GM19463 (cell line): ENCODE measurements around the gene FAM13B.
"Not testable (repeated sequence)": the region's sequence is repeated elsewhere in the genome, so short reads cannot be mapped to it uniquely, and the experiment has no call there.

Experiments
- ATAC-seq: cut with Tn5 transposase; IDR thresholded peaks from one replicate; pipeline ENCODE4 v1.9.1; 2021; ENCODE audit warnings: mild to moderate bottlenecking, moderate library complexity; ENCODE audit not compliant: unreplicated experiment

FAM13B gene

GRCh38 chr5:138035605-138036537 lies 3.0 kb upstream of the FAM13B start:
- ATAC-seq: peak; percentile 34

DNA sequence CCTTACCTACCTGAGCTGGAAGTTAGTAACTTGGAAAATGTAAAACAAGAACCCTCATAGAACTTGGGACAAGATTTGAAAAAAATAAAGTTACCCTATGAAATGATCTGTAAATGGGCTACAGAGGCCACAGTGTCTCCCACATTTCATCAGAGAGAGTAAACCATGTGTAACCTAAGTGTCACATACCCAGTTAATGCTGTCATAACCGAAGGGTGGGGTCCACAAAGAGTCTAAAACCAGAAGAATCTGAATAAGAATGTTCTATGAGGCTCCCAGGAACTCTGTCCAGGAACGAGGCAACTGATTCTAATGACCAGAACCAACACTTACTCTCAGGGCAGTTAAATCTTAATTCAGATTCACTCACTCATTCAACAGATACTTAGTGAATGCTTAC lies 1.0 kb upstream of the FAM13B start:
- ATAC-seq: no peak

DNA sequence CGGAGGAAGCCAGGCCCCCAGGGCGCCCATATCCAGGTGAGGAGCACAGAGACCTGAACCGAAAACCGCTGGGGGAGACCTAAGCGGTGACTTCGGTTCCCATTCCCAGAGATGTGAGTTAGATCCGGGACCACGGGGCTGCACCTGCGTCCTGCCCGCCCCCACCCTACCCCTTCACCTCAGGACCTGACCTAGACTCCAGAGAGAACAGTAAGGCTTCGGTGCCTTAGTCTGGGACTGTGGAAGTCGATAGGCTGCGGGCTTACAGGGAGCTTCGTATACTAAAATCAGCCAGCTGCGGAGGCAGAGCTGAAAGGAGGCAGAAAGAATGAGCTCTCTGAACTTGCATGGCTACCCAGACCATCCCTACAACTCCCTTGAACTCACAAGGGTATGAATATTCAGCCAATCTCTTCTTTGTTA lies 518 bp upstream of the FAM13B start:
- ATAC-seq: peak; percentile 11

DNA sequence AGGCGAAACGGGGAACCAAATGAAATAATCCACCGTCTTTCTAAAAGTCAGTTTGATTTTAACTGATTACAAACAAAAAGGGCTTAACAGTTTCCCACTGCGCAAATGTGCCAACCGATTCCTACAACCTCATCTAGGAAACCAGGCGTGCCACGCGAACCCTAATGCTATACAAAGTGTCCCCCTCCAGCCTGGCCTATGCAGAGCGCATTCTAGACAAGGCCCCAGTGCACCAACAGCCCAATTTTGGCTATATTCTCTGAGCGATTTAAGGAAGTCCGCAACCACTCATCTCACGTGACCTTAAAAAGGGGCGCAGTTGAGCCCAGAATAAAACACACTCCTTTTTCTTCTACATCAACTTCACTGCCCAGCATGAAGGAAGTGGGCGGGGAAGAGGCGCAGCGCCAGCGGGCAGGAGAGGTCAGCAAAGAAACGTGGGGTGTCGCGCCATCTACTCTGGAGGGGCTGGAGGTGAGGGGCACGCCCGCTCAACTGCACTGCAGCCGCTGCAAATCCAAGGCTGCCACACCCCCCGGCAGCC lies 779 bp downstream of the FAM13B start:
- ATAC-seq: peak; percentile 34

DNA sequence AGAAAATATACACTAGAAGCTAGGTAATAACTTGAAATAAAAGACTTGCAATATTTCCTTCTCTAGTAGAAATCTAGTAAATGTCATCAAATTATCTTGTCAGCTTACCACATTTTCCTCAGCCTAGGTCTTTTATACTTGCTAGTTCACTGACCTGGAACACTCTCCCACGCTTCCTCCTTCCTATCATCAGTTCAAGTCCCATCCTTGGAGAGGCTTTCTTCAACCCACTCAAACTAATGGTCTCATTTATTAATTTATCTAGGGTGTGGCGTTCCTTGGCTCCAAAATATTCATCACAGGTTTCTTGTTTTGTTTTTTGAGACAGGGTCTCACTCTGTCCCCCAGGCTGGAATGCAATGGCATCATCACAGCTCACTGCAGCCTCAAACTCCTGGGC lies 2.9 kb downstream of the FAM13B start:
- no peak for ATAC-seq

GRCh38 chr5:138029501-138029900 lies 3.4 kb downstream of the FAM13B start:
- ATAC-seq: no peak

DNA sequence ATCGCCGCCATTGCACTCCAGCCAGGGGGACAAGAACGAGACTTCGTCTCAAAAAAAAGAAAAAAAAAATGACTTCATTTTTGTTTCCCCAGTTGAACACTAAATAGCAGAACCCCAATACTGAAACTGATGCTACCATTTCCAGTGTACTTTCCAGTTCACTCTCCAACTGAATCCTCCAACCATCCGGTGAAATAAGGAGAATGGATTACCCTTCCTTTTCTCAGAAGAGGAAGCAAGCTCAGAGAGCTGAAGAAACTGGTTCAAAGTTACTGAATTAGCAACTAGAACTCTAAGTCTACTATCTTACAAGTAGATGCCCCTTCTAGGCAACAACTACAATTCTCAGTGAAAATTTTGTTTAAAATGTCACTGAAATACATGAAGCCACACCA lies 3.9 kb downstream of the FAM13B start:
- ATAC-seq: no peak

DNA sequence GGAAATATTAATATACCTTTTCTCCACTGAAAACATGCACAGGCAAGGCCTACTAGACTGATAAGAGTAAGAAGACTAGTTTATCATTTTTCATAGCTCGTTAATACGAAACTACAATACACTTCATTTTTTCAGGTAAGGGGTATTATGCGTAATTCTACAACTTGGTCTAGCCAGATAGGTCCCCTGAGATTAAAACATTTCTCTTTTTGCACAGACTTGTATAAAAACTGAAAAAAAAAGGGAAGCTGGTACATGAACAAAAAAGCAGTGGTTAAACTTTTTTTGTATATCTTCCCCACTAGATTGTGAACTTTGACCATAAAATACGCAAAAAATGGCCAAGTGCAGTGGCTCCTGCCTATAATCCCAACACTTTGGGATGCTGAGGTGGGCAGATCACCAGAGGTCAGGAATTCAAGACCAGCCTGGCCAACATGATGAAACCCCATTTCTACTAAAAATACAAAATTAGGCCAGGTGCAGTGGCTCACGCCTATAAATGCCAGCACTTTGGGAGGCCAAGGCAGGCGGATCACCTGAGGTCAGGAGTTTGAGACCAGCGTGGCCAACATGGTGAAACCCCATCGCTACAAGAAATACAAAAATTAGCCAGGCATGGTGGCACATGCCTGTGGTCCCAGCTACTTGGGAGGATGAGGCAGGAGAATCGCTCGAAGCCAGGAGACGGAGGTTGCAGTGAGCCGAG lies 4.5 kb downstream of the FAM13B start:
- not testable (repeated sequence) for ATAC-seq

GRCh38 chr5:138026793-138027192 lies 6.1 kb downstream of the FAM13B start:
- not testable (repeated sequence) for ATAC-seq

- no peak for ATAC-seq
Measured at GRCh38 chr5:138025285-138025684, 7.6 kb downstream of the FAM13B start.

- ATAC-seq: no peak
Measured at GRCh38 chr5:138024117-138024516, 8.8 kb downstream of the FAM13B start.

DNA sequence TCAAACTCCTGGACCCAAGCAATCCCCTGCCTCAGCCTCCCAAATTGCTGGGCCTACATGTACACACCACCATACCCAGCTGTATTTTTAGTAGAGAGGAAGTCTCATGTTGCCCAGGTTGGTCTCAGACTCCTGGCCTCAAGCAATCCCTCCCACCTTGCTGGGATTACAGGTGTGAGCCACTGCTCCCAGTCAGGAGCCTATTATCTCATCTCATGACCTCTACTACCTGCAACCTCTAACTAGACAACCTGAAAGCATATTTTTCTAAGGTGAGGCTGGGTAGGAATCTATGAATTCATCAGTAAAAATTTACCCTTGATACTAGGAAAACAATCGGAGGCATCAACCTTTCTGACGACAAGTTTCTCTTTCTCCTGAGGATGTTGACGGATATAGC lies 10.0 kb downstream of the FAM13B start:
- no peak for ATAC-seq

- no peak for ATAC-seq
Measured at GRCh38 chr5:138021771-138022170, 11.1 kb downstream of the FAM13B start.

DNA sequence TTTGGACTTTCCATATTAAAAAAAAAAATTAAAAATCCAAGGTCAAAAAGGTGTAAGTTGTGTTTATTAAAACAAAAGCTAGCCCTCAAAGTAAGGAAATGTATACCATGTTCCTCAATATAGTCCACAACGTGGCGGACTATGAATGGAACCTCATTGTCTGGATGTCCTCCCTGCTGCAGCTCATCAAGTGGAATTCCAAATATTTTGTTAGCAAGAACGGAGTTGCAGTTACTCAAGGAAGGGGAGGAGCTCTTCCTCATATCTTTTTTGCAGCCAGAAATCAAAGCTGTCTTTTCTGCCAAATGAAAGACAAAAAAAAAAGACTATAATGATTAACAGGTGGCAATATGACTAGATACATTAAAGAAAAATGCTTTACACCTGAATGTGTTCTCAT lies 14.0 kb downstream of the FAM13B start:
- no peak for ATAC-seq

GRCh38 chr5:138015916-138016315 lies 17.0 kb downstream of the FAM13B start:
- ATAC-seq: no peak

DNA sequence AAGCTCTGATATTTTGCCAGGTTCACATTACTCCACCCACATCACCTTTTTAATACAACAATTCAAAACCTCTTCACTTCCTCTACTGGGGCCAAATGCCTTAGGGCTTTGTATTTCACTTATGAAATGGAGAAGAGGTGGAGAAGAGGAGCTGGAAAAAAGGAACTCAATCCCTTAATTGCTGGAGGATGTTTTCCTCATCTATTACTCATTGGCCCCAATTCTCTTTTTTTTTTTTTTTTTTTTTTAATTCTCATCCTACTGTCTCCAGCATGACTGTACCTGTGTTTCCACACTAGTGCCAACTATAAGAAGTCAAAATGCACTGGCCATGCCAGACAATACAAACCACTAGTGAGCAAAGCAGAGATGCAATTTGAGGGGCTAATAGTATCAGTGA lies 20.9 kb downstream of the FAM13B start:
- ATAC-seq: no peak

- ATAC-seq: no peak
Measured at GRCh38 chr5:138000102-138000723, 32.7 kb downstream of the FAM13B start.

DNA sequence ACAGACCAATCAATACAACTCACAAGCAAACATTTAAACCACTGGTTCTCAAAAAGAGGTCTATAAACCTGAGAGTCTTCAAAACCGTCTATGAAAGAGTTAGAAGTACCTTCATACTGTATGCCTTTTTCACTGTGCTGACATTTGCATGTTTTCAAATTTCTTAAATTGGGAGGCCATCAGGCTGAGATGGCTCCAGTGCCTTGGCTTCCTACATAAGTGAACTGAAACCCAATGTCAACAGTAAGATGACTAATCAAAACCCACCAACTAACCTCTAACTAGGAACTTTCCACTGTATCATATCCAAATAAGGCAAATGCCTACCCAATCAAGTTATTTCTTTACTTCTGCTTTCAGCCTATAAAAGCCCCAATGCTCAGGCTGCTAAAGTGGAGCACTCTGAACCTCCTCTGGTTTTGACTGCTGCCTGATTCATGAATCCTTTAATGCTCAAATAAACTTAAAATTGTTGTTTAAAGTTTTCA lies 35.1 kb downstream of the FAM13B start:
- ATAC-seq: peak; percentile 77

- ATAC-seq: no peak
Measured at GRCh38 chr5:137995749-137996128, 37.1 kb downstream of the FAM13B start.

DNA sequence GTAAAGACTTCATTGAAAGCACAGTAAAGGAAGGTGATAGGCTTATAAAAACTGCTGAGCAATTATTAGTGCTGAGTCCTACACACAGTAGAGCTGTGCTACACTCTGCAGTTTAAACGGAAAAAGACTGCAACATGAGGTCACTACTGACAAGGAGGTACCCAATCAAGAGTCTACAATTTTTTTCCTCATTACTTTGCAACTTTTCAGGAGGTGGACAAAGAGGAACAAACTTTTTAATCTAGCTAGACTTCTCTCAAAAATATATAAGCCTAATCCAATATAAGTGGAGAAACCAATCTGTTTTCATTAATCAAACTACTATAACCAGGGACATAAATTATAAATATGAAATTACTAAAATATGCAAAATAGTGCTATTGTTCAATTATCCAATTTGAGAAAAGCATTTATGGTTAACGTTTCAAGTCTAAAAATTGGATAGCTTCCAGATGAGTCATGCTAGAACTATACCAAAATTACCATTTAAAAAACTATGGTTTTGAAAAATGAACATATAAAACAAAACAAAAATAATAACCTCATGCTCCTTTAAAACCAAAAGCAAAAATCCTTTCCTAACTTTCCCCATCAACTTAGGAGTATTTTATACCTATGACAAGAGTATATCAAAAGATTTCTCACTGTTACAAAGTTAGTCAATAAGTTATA lies 37.7 kb downstream of the FAM13B start:
- ATAC-seq: no peak

GRCh38 chr5:137994556-137994955 lies 38.3 kb downstream of the FAM13B start:
- ATAC-seq: no peak
